ENCODE results near the gene HUS1B. TPM values are rescaled to one million over a fixed set of nuclear protein-coding genes. Genes with fewer than 3 reads are reported as not detected.
A peak's percentile ranks its signal among the peaks of the same experiment; 100 is the strongest.

HUS1B gene
- total RNA-seq, 1 donor from 2014 or later: not detected

DNA sequence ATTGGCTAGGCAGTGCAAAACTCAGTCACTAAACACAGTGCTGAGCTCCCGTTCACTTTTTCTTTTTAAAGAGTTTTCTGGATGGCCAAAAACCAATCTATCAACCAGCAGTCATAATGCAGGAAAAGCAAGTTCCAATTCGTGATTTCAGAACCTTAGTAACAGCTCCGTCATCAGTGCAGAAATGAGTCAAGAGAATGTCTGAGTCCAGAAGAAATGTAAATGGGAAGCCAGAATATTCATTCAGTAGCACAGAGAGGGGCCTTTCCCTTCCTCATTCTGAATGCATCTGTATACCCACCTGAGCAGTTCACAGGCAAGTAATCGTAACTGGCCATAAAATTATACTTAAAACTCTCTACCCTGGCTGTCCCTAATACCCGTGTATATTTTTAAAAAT lies 20.4 kb downstream of the HUS1B start:
- no peak for ATAC-seq (ENCODE audit: poor library complexity)
- intact Hi-C loops (cut with DNase I): no loop called here
- no peak for DNase-seq

DNA sequence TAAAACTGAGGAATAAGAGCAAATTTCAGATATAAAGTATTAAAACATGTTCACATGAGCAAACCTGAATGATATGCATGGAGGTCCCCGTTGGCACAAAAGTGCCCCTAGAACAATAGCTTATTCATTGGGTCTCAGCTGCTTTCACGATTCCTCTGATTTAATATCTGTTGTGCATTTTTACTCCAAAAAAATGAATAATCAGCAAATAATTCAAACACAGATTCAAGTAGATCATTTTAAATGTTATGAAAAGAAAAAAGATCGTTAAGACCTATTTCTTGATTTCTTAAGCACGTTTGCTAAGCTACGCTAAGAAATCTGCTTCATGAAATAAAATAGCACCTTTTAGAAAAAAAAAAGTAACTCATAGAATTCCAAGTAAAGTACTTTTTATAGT lies 21.7 kb downstream of the HUS1B start:
- intact Hi-C loops (cut with DNase I): no loop called here
- ATAC-seq (ENCODE audit: poor library complexity) (no peak), DNase-seq (no peak)

DNA sequence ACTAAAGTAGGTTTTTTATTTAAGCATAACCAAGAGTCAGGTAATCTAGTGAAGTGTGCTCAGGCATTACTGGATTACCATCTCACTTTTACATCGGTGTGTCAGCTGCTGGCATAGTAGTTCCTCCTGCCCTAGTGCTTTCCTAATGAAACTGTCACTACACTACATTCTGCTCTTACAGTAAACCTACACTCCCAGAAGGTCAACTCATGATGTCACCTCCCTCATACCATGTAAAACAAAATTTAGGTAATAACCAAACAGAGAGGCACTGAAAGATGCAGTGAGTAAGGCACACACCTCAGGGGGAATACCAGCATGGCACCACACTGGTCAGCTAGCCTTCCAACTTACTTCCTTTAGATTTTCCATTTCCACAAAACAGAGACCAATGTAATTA lies 23.3 kb downstream of the HUS1B start:
- DNase-seq (no peak), ATAC-seq (ENCODE audit: poor library complexity) (no peak)
- intact Hi-C loops (cut with DNase I): no loop called here

DNA sequence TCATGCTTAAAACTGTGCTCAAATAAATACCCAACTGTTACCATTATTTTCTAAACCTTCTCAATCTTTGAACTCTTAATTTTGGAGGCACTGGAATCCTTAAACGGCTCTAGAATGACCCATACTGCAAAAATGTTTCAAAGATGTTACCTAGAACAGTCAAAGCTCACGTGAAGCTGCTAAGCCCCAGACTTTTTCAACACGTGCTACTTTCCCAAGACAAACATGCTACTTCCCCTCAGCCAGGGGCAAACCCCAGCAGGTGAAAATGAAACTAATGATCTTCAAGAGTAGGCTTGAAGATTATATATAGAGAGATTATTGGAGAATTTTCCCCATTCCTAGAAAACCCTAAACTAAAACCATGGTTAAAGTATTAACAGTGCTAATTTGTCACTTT lies 28.1 kb downstream of the HUS1B start:
- intact Hi-C loops (cut with DNase I): no loop called here
- ATAC-seq (ENCODE audit: poor library complexity): no peak
- no peak for DNase-seq

DNA sequence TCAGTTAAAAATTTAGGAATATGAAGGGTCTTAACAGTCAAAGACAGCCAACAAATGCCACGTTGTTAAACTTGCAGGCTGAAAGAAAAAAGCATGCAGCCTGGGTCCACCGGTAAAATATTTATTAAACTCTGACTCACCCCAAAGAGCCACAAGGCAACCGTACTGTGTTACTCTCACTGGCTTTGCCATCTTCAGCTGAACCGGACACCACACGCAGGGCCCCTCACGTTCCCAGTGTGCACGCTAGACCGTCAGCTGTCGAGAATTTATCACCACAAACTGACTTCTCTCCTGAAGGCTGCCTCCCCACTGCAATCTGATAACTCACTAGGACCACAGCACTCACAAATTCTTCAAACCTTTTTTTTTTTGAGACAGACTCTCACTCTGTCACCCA lies 30.7 kb downstream of the HUS1B start:
- intact Hi-C loops (cut with DNase I): no loop called here
- DNase-seq (no peak), ATAC-seq (ENCODE audit: poor library complexity) (no peak)

DNA sequence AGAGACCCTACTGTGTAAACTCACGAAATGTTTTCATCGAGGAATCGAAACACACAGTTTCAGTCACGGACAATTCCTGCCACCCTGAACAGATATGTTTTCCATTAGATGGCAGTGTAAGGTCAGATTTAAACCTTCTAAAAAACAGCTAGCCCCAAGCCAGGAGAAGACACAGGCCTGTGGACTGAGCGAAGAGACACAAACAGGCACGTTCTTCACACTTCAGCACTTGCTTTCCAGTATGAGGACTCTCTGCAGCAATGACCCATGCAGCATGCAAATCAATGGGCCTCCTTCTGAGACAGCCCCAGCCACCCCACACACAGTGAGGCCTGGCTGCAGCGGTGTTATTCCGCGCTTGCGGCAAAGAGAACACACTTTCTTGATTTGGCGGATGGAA lies 31.9 kb downstream of the HUS1B start:
- ATAC-seq (ENCODE audit: poor library complexity): peak; percentile 81
- DNase-seq: no peak
- intact Hi-C loops (cut with DNase I): no loop called here

DNA sequence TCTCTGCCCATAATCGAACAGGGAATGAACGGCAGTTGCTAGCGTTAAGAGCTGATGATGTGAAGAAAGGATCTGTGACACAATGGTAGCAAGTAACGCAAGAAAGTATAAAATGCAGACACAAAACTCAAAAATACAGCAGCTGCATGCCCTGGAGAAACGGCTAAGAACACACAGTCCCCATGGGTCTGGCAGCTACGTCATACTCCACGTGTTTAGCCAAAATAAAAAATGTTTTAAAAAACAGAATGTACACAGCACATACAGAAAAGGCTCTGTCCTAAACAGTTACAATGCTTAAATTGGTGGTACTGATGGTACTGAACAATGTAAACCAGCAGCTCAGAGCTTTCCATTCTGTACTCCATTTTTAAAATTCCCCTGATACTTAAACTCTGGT lies 34.4 kb downstream of the HUS1B start:
- ATAC-seq (ENCODE audit: poor library complexity) (no peak), DNase-seq (no peak)
- intact Hi-C loops (cut with DNase I): no loop called here

DNA sequence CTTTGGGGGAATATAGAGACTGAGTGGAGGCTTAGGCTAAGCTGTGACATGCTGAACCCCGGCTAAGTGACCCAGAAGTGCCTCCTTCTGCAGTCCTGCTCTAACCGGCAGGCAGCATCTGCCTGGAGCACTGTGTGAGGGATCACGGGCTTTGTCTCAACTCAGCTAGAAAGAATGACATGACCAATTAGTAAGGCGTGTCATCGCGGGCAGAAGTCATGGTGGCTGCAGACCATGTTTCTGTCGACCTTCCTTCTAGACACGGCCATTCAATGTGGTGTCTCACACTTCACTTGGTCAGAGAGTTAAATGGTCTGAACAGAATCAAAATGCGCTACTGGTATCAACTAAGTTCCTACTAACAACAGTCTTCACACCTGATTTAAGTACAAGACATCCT lies 35.0 kb downstream of the HUS1B start:
- ATAC-seq (ENCODE audit: poor library complexity) (no peak), DNase-seq (no peak)
- intact Hi-C loops (cut with DNase I): no loop called here

DNA sequence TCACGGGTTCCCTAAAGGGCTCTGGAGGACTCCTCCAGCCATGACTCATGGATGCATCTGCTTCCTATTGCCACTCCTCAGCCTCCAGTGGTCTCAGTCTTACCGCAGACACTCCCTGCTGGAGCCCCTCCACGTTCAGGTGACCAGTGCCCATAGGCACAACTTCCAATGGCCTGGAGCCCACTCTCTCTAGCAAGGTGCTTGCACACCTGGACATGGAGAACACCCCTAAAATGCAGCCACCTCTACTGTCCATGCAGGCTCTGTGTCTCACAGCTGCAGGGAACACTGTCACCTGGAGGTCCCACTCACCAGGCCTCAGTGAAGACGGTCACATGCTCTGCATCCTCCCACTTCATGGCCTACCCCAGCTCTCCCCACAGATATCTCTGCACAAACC lies 36.0 kb downstream of the HUS1B start:
- intact Hi-C loops (cut with DNase I): no loop called here
- DNase-seq: no peak
- ATAC-seq (ENCODE audit: poor library complexity): no peak

DNA sequence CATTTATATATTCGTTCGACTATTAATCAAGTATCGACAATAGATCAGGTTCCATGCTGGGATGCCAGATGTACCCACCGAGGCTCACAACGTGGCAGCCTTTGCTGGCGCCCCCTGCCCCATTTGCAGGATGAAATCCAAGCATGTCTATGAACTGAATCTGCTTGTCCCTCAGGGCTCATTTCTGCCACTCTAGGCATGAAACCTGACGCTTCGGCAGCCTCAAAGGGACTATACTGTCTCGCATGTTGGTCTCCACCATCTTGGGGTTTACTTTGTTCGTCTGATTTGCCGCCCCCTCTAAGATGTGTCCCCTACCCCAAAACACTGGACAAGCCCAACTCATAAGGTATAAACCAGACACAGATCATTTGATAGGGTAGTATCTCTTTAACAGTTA lies 36.7 kb downstream of the HUS1B start:
- no peak for DNase-seq
- no peak for ATAC-seq (ENCODE audit: poor library complexity)
- intact Hi-C loops (cut with DNase I): no loop called here

DNA sequence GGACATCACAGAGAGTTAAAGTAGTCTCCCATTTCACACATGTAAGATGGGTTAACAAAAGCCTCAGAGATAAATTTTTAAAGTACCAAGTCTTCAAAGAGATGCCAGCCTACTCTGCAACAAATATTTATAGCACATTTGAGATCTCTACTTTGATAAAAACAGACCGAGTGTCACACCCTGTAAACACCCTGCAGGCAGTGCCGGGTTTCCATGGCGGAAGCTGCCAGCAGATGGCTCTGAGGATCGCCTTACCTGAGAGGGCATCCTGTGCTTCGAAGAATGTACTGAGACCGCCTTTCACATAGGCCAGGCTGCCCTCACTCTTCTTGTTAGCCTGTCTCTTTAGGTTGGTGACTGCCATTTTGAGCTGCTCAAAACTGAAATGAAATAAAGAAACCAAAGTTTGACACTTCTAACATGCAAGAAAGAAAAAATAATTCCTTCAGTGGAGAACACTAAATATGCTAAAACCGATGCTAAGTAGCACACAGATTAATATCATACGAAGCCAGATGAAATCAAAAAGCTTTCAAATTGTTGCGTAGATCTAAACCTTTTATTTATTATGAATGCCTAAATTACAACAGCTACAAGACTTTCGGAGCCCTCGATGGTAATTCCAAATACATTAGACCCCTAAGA lies 39.3 kb downstream of the HUS1B start:
- DNase-seq (no peak), ATAC-seq (ENCODE audit: poor library complexity) (no peak)
- intact Hi-C loops (cut with DNase I): no loop called here

DNA sequence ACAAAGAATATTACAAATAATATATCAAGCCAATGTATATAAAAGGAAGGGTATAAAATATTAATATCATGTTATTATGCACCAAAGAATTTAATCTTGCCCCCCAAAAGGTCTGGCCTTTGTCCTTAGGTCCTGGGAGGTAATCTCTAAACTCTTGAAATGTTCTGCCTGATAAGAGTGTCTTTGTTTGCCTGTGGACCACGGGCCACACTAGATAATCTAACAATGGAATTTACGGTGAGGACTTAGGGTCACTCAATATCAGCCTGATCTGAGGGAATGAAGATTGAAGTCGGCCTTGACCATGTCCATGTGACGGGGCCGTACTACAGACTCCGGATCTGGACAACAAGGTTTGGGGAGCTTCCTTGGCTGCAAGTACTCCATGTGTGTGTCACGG lies 42.9 kb downstream of the HUS1B start:
- no peak for ATAC-seq (ENCODE audit: poor library complexity)
- intact Hi-C loops (cut with DNase I): no loop called here
- DNase-seq: no peak

DNA sequence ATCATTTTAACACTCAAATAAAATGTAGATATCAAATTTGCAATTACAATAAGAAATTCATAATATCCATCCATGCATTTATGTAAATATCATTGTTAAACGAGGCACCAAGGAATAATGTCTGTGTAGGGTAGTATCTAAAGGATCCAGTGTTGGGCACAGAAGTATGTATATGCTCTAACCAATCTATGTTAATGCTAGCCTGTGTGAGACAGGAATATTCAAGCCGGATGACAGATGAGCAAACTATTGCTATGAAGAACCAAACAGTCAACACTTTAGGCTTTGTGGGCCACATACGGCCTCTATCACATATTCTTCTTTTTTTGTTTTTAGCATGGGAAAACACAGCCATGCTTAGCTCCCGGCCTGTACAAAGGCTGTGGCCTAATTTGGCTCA lies 45.0 kb downstream of the HUS1B start:
- intact Hi-C loops (cut with DNase I): no loop called here
- DNase-seq (no peak), ATAC-seq (ENCODE audit: poor library complexity) (no peak)

DNA sequence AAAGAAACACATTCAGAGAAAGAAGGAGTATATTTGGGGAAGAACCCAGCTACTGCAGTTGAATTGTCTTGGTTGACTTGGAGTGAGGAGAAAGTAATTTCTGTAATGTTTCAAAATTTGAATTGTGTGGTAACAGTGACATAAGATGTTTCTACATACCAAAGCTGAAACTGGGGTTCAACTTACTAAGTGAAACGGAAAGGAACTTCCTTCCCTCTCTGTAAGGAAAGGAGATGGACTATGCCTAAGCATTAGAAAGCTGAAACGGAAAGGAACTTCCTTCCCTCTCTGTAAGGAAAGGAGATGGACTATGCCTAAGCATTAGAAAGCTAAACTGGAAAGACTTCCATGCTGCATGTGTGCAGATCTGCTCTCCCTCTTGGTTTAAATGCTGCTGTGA lies 46.0 kb downstream of the HUS1B start:
- ATAC-seq (ENCODE audit: poor library complexity) (peak; percentile 43), DNase-seq (no peak)
- intact Hi-C loops (cut with DNase I): no loop called here

DNA sequence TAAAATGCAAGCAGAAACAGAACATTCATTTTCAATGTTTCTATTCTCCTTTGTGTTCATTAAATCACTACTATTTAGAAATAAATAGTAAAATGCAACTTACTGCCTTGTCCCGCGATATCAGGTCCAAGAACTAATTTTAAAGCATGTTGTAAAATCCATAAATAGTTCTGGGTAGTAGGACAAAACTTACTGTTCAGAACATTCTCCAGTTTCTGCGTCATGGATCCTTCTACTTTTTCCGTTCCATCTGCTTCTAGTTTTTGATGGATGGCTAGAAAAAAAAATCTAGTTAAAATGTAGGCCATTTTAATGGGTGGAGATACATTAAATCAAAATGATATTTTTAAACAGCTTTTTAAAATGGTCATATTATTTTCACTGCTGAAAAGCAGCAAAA lies 47.0 kb downstream of the HUS1B start:
- intact Hi-C loops (cut with DNase I): no loop called here
- no peak for ATAC-seq (ENCODE audit: poor library complexity)
- DNase-seq: no peak

DNA sequence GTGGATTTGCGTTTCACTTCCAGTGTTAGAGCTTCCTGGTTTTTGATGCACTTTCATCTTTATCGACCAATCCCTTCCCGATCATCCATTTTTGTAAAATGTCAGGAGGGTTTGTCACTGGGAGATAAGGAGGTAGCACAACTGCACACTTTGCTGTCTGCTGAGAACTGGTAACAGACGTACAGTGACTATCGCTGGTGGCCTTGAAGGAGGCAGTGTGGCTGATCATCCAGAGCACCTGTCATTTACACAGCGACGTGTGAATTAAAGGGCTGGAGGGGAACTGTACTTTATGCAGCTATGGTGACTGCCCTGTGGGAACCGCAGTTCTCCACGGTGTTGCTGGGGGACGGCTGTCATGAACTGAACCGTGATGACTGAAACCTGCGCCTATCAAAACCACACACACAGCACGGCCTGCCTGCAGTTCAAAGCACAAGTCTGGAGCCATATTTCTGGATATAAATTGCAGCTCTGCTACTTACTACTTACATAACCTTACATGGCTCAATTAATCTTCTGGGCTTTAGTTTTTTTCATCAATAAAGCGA lies 50.0 kb downstream of the HUS1B start:
- DNase-seq: no peak
- ATAC-seq (ENCODE audit: poor library complexity): no peak
- intact Hi-C loops (cut with DNase I): no loop called here

Other genes starting within 250 kb of the HUS1B start
- 11.3 TPM for gene EXOC2, start 36.0 kb upstream of the HUS1B start, total RNA-seq

Data from Right ventricle myocardium superior (tissue), 1 donor.